HG02798 (cell line): ENCODE data around the gene ZNF646.
"Not testable (repeated sequence)": the region's sequence is repeated elsewhere in the genome, so short reads cannot be mapped to it uniquely, and the experiment has no call there.

Source experiments
- ATAC-seq: cut with Tn5 transposase; IDR thresholded peaks from one replicate; pipeline ENCODE4 v1.9.1; 2021; ENCODE audit warnings: mild to moderate bottlenecking; ENCODE audit not compliant: unreplicated experiment, poor library complexity

The ZNF646 gene

DNA sequence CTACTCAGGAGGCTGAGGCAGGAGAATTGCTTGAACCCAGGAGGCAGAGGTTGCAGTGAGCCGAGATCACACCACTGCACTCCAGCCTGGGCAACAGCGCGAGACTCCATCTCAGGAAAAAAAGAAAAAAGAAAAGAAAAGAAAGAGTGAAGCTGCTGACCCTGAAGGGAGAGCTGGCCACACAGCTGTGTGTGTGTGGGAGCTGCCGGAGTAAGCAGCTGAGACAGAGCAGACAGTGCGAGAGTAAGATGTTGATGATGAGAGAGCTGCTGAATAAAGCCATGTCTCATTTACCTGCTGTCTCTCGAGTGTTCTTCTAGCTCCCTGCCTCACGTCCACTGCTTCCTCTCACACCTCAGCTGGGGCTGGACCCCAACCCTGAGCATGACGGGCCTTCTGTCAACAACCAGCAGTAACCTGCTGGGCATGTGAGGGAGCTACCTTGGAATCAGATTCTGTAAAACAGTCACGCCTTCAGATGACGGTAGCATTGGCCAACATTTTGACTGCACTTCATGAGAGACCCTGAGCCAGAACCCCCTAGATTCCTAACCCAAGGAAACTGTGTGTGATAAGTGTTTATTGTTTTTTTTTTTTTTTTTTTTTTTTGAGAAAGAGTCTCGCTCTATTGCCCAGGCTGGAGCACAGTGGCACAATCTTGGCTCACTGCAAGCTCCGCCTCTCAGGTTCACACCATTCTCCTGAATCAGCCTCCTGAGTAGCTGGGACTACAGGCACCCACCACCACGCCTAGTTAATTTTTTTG, 26.8 kb downstream of the ZNF646 start:
- not testable (repeated sequence) for ATAC-seq

DNA sequence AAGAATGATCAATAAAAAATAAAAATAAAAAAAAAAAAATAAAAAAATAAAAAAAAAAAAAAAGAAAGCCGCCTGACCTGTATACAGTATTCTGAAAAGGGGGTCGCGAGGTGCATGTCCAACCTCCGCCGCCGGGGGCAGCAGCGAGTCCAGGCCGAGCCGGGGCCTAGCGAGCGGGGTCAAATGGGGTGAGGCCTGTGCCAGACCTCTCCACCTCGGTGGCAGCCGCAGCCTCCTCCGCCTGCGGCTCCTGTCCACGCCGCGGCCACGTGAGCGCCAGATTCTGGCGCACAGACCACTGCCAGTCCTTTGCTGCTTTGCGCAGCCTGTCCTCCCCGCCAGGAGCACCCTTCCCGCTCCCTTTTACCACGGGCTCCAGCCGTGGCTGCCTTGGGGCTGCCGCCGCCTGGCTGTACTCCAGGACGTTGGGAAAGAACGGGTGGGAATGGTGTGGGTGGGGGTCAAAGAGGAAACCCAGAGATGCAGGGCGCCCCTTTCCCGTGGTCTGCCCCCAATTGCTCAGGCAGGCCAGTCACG, 31.5 kb downstream of the ZNF646 start:
- ATAC-seq: no peak

DNA sequence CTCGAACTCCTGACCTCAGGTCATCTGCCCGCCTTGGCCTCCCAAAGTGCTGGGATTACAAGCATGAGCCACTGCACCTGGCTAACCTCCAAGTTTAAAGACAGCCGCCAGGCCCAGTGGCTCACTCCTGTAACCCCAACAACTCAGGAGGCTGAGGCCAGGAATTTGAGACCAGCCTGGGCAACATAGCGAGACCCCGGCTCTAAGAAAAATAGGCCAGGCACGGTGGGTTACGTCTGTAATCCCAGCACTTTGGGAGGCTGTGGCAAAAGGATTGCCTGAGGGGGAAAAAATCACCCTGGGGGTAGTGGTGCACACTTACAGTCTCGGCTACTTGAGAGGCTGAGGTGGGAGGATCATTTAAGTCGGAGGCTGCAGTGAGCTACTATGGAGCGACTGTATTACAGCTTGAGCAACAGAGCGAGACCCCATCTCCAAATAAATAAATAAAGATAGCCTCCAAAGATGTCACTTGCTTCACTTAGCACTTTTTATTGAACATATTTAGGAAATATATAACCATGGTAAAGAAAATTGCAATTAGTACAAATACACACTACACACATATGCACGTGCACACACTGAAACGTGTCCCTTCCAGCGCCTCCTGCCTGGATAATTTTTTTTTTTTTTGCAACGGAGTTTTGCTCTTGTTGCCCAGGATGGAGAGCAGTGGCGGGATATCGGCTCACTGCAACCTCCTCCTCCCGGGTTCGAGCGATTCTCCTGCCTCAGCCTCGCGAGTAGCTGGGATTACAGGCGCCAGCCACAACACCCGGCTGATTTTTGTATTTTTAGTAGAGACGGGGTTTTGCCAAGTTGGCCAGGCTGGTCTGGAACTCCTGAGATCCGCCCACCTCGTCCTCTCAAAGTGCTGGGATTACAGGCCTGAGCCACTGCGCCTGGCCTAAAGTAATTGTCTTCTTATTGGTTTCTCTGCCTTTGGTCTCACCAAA, 32.6 kb downstream of the ZNF646 start:
- ATAC-seq: no peak

DNA sequence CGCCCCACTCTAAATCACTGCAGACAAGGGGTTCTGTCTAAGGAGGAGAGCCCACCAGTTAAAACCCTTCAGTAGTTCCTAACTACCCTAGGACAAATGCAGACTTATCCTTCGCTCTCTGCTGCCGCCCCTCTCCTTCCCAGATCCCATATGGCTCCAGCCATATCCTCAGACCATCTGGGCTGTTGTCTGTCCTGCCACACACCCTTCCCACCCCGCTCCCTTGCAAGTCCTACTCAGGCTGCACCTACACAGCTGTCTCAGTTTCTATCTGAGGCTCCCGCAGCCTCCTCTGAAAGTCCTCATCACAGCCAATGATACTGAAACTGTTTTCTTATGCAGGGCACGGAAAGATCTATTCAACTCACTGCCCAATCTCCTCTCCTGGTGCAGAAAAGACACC, 33.2 kb downstream of the ZNF646 start:
- peak; percentile 63 for ATAC-seq

DNA sequence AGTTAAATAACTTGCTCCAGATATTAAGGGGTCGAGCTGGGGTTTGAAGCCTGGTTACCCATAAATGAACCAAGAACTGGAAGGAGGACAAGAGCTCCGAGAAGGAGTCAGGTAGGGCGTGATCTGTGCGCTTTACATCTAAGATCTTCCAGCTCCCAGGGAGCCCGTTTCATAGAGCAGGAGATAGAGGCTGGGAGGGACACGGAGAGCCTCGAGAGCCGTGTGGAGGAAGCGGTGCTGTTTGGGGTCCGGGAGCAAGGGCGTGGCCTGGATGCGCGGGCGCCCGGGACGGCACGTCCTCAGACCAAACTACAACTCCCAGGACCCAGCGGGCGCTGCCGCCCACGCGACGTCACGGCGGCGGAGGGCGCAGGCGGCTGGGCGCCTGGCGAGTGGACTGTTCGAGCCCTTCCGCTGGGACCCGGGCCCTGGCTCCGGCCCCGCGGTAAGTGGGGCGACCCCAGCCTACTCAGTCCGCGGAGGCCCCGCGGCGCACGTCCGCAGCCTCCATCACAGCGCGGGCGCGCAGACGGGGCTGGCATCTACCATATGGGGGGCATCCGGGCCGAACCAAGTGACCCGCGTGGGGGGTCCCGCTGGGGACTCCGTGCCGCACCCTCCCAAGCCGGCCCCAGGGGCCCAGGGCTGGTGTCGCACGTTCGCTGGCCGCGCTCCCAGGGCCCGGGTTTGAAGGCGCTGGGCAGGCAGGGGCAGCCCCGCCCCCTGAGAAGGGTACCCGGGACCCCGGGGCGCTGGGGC, 34.0 kb downstream of the ZNF646 start, which contains the start of gene BCKDK:
Gene BCKDK (plus strand): TSS at position 352 of the 759 bp plus-strand sequence. CDS start 838 bp downstream, outside the sequence.
- ATAC-seq: peak; percentile 85

DNA sequence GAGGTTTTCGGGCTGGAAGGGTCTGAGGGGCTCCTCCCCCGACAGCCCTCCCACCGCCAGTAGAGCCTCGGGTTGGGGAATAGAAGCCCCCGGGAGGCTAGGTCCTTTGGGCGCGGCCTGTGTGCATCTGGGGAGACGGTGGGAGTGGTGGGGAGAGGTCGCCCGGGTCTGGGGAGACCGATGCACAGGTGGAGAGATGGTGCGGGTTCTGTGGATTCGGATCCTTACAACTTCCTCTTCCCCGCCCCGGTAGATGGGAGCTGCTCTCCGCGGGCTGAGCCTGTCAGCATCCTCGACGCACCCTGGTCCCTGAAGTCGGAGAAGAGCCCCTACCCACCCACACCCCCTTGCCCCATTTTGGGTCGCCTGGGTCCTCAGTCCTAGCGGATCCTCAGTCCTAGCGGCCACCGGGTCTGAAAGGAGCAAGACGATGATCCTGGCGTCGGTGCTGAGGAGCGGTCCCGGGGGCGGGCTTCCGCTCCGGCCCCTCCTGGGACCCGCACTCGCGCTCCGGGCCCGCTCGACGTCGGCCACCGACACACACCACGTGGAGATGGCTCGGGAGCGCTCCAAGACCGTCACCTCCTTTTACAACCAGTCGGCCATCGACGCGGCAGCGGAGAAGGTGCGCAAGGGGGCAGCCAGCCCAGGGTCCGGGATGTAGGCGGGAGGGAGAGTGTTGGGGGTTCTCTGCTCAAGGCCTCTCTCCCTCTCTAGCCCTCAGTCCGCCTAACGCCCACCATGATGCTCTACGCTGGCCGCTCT, 34.8 kb downstream of the ZNF646 start:
- ATAC-seq: no peak

DNA sequence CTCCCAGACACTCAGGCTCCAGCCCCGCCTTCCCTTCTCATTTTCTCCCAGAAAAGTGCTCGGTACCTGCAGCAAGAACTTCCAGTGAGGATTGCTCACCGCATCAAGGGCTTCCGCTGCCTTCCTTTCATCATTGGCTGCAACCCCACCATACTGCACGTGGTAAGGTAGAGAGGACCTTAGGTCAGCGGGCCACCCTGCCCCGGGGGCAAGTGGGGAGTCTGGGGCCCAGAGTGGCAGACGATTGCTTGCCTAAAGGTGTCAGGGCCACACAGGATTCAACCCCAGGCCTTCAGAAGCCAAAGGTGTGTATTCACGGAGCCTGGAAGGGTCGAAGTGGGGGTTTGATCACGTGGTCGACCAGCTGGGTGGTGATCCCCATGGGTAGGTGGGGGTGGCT, 35.4 kb downstream of the ZNF646 start:
- ATAC-seq: no peak

DNA sequence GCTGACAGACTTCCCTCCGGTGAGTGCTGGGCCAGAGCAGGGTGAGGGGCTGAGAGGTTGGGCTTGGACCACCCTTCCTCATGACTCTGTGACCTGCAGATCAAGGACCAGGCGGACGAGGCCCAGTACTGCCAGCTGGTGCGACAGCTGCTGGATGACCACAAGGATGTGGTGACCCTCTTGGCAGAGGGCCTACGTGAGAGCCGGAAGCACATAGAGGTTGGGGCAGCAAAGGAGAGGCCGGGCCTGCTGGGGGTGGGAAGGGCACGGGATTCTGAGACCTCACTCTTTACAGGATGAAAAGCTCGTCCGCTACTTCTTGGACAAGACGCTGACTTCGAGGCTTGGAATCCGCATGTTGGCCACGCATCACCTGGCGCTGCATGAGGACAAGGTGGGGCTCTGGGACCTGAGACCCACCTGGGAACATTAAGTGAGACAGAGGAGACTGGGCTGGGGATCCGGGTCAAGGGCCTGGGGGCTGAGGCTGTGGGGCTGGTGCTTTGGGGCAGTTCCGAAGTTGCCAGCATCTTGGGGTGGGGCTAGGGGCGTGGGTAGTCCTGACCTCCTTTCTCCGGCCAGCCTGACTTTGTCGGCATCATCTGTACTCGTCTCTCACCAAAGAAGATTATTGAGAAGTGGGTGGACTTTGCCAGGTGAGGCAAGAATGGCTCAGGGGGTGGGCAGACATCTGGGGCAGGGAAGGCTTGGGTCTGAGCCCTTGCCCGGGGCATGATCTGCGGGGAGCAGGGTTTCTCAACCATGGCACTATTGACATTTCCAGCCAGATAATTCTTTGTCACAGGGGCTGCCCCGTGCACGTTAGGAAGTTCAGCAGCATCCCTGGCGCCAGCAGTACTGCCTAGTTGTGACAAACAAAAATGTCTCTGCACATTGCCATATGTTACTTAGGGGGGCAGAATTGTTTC, 36.1 kb downstream of the ZNF646 start:
- no peak for ATAC-seq

DNA sequence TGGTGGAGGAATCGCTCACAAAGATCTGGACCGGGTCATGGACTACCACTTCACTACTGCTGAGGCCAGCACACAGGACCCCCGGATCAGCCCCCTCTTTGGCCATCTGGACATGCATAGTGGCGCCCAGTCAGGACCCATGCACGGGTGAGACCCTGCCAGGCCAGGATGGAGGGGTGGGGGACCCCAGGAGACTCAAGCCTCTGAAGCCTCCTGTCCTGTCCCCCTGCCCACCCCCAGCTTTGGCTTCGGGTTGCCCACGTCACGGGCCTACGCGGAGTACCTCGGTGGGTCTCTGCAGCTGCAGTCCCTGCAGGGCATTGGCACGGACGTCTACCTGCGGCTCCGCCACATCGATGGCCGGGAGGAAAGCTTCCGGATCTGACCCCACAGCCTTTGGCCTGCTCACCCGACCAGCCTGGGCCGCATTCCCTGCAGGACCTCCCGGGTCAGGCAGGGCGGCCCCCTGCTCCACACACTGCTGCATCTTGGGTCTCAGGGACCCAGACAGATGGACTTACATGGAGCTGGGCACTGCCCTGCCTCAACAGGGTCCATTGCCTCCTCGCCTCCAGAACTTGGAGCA, 37.8 kb downstream of the ZNF646 start:
- no peak for ATAC-seq

DNA sequence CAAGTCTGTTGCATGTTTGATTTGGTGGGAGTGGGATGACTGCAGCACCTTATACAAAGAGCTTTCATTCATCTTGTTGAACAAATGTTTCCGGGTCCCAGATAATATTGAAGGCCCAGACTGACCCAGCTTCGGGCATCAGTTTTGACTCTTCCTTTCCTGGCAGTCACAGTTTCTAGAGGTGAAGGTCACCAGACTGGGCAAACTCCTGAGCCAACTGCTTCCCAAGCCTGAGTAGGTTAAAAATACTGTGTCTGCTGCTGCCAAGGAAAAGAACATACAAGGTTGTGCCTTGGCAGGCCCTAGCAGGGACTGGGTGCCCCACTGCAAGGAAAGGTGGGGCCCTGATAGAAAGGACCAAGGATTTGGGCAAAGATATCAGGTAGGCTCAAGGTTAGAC, 38.5 kb downstream of the ZNF646 start:
- ATAC-seq: no peak

DNA sequence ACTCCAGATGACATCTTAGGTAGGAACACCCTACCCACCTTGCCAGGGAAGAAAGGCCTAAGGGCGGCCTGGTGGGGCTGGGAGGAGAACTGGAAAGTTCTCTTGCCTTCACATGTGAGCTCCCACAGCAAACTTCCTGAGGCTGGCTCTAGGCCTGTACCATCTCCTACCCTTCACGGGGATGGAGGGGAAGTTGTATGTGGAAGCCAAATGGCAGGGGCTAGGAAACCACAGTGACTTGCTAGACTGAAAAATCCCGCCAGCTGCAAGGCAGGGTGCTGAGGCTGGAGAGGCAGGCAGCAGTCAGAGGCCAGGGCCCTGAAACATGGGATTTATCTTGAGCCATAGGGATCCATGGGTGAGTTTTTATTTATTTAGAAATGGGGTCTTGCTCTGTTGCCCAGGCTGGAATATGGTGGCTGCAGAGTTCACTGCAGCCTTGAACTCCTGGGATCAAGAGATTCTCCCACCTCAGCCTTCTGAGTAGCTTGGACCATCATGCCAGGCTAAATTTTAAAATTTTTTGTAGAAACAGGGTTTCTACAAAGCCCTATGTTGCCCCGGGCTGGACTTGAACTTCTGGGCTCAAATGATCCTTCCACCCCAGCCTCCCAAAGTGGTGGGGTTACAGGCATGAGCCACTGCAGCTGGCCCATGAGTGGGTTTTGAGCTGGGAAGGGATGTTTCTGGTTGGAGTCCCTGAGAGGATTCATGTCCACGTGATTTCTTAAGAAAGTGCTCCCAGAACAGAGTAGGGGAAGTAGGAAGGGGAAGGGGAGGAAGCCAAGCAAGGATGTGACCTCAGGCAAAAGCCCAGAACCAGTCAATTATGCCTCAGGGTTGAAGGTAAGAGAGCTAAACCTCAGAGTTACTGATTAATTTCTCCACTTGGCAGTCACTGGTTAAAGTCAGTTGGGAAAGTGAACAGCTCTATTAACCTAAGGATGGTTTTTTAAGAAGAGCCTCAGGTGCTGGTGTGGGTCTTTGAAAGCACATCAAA, 39.2 kb downstream of the ZNF646 start:
- no peak for ATAC-seq

DNA sequence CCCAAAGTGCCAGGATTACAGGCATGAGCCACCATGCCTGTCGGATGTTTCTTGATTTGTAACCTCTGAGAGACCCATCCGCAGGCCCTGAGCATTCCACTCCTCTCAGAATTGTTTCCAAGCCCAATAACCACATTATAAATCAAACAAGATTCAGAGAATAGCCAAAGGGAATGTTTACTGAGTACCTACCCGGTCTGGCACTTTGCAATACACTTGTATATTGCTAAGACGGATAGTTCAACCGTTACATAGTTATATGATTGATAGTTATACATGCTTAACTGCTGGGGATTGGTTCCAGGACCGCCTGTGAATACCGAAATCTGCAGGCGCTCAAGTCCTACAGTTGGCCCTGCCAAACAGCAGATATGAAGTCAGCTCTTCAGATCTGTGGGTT, 40.2 kb downstream of the ZNF646 start:
- no peak for ATAC-seq

DNA sequence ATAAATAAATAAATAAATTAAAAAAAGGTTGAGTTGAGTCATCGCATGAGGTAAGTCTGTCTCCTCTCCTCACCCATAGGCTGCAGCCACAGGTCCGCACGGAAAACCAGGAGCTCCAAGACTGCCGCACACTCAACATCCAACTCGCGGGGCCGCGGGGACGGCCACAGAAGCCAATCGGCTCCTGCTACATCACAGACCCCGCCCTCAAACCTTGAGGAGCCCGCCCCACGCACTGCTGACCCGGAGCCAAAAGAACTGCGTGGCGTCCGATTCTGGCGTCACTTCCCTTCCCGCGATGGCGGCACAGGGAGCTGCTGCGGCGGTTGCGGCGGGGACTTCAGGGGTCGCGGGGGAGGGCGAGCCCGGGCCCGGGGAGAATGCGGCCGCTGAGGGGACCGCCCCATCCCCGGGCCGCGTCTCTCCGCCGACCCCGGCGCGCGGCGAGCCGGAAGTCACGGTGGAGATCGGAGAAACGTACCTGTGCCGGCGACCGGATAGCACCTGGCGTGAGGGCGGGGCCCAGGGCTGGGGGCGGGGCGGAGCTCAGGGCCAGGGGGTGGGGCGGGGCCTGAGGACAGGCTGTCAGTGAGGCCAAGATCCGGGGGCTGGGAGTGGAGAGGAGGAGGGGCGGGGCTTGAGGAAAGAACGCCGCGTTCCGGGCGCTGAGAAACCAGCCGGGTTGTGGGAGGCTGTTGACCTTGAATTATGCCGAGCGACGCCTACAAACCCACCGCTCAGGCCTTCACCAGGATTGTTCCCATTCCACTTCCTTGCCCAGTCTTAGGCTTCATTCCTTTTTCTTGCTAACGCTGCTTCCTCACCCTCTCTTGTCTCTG, 43.4 kb downstream of the ZNF646 start, which contains the start of gene KAT8:
Gene KAT8 (plus strand): TSS at position 281 of the 839 bp plus-strand sequence. CDS start 18 bp downstream, at position 299.
- peak; percentile 92 for ATAC-seq

DNA sequence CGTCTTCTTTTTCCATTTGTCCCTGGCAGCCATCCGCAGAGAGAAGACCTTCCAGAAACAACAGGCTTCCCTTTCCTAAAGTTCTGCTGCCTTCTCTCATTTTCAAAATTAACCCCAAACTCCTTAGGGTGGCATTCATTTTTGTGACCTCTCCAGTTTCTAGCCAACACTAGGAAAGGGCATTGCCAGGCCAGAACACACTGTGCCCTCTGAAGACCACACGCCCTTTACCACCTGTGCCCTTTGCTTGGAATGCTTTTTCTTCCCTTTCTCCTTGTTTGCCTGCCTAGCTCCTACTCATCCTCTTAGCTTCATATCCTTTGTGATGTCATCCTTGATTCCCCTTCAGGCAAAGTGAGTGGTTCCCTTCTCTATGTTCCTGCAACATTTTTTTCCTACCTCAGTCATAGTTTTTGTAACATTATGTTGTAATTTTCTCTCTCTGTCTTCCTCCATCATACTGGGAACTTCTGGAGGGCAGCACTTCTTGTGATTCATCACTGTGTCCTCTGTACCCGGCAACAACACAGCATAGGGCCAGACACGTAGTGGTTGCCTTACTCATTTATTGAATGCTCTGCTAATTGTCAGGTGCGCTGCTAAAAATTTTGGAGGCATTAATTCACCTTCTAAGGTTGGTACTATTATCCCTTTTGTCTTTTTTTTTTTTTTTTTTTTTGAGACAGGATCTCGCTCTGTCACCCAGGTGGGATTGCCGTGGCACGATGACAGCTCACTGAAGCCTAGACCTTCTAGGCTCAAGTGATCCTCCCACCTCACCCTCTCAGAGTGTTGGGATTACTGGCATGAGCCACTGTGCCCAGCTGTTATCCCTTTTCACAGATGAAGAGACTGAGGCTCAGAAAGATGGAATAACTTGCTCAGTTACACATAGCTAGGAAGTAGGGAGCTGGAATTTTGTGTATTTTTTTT, 44.3 kb downstream of the ZNF646 start:
- no peak for ATAC-seq

DNA sequence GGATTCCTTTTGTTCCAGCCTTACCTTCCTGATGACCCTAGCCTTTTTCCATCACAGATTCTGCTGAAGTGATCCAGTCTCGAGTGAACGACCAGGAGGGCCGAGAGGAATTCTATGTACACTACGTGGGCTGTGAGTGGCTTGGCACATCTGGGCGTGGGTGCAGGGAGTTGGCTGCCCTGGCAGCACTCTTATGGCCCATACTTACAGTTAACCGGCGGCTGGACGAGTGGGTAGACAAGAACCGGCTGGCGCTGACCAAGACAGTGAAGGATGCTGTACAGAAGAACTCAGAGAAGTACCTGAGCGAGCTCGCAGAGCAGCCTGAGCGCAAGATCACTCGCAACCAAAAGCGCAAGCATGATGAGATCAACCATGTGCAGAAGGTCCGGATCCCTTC, 45.9 kb downstream of the ZNF646 start:
- no peak for ATAC-seq
